ENCODE data around the gene PXYLP1.

DNA sequence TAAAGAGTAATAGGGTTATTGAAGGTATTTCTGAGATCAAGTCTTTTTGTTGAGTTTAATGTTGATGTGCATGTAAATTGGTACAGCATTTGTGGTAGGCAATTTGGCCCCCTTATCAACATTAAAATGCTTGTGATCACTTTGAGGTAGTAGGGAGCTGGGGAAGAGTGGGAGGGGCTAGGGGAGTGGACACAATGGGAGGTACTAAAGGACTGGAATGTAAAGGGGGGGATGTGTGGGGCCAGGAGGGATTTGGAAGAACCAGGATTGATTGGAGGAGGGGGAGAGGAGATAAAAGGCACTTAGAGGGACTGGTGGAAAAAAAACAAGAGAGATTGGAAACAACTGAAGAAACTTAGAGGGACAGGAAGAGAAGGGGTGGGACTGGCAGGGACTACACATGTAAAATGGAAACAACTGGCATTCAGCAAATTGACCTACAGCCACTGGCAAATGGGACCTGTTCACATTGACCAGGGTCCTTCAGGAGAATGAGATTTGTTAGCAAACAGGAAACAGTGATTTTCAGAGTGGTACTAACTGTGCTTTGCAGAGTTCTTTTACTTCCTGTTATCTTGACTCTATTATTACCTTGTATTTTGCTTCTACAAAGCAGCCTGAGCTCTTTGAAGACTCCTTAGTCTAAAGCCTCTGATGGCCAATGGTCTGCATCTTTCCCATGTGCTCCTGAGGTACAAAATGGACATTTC is 88.9 kb downstream of the PXYLP1 start:
- TF ChIP-seq, protein P1, sequence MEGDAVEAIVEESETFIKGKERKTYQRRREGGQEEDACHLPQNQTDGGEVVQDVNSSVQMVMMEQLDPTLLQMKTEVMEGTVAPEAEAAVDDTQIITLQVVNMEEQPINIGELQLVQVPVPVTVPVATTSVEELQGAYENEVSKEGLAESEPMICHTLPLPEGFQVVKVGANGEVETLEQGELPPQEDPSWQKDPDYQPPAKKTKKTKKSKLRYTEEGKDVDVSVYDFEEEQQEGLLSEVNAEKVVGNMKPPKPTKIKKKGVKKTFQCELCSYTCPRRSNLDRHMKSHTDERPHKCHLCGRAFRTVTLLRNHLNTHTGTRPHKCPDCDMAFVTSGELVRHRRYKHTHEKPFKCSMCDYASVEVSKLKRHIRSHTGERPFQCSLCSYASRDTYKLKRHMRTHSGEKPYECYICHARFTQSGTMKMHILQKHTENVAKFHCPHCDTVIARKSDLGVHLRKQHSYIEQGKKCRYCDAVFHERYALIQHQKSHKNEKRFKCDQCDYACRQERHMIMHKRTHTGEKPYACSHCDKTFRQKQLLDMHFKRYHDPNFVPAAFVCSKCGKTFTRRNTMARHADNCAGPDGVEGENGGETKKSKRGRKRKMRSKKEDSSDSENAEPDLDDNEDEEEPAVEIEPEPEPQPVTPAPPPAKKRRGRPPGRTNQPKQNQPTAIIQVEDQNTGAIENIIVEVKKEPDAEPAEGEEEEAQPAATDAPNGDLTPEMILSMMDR (IDR thresholded peaks at IDR 0.05): no peak
- no peak for TF ChIP-seq POLR2A (IDR thresholded peaks at IDR 0.05)

Measured in Peyer's patch (tissue), 4 donors.